ENCODE results near the gene IRF2. TPM values are rescaled to one million over a fixed set of nuclear protein-coding genes. Genes with fewer than 3 reads are reported as not detected.
A peak's percentile ranks its signal among the peaks of the same experiment; 100 is the strongest.

Gene IRF2
- total RNA-seq, 2 experiments from 2014 or later: 48.1 to 50.9 TPM

- Mint-ChIP-seq H3K4me3 (peak overlapping the region; percentile 66), H3K27me3 (no peaks in the 10 kb centered on the region), H3K4me1 (ENCODE audit: low read depth) (peaks cover 88% of the 10 kb centered on the region), H3K27ac (peak overlapping the region; percentile 91), H3K36me3 (peaks cover 36% of the 10 kb centered on the region), H3K9me3 (no peaks in the 10 kb centered on the region)
- CTCF ChIA-PET: interaction anchor here (0.6 to 1.4 kb wide), 5 partner anchors 43 to 153 kb away, joined by 3 to 8 read pairs (median 3); no protein-coding TSS in a partner anchor
- intact Hi-C loops (cut with micrococcal nuclease): loop anchor here (5.0 kb wide), 1 partner anchor 315 kb away; the partner anchor contains the start of gene CENPU
- peak; percentile 64 for DNase-seq
- POLR2A ChIA-PET: interaction anchor here (0.7 to 1.9 kb wide), 10 partner anchors 57 to 317 kb away, joined by 3 to 11 read pairs (median 4); partner anchors contain the start of genes CENPU and IRF2
These were observed 57.2 kb downstream of the IRF2 start for GRCh38 chr4:184416913-184417734.

DNA sequence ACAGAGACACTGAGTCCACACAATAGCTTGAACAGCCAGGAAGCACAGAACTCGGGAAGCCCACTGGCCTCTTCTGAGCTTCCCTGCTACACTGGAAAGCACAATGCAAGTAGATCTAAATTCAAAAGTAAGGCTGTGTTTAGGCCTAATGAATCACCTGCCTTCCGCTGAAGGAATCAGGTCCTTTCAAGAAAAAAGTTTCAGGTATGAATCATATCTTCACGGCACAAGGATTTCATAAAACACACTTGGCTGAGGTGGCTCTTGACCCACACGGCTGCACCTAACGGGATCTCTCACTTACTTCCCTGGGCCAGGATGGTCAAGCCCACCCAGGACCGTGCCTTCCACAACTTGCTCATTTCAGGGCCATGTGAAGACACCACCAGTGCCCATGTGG lies 59.3 kb downstream of the IRF2 start:
- intact Hi-C loops (cut with micrococcal nuclease): loop anchor here (5.0 kb wide), 1 partner anchor 317 kb away; the partner anchor contains the start of gene CENPU
- ChIA-PET POLR2A (no interaction called here), CTCF (interaction anchor here (1.8 kb wide), 1 partner anchor 151 kb away, joined by 17 read pairs; no protein-coding TSS in a partner anchor)
- no peaks in the 10 kb centered on the region for H3K27me3 Mint-ChIP-seq
- H3K36me3 Mint-ChIP-seq: peaks cover 33% of the 10 kb centered on the region
- H3K4me1 Mint-ChIP-seq (ENCODE audit: low read depth): peaks cover 76% of the 10 kb centered on the region
- H3K4me3 Mint-ChIP-seq: no peak overlapping the region
- H3K27ac Mint-ChIP-seq: peak overlapping the region; percentile 59
- DNase-seq: peak; percentile 33
- H3K9me3 Mint-ChIP-seq: no peaks in the 10 kb centered on the region

GRCh38 chr4:184413261-184414046 lies 60.9 kb downstream of the IRF2 start:
- Mint-ChIP-seq H3K4me1 (ENCODE audit: low read depth) (peaks cover 76% of the 10 kb centered on the region), H3K9me3 (no peaks in the 10 kb centered on the region), H3K27ac (peak overlapping the region; percentile 65), H3K4me3 (no peak overlapping the region), H3K27me3 (no peaks in the 10 kb centered on the region), H3K36me3 (peaks cover 34% of the 10 kb centered on the region)
- POLR2A ChIA-PET: no interaction called here
- CTCF ChIA-PET: interaction anchor here (0.7 to 1.8 kb wide), 4 partner anchors 14 to 174 kb away, joined by 3 to 17 read pairs (median 4); no protein-coding TSS in a partner anchor
- intact Hi-C loops (cut with micrococcal nuclease): no loop called here
- DNase-seq: no peak

- intact Hi-C loops (cut with micrococcal nuclease): no loop called here
- ChIA-PET CTCF (interaction anchor here (0.7 kb wide), 1 partner anchor 82 kb away, joined by 4 read pairs; no protein-coding TSS in a partner anchor), POLR2A (interaction anchor here (1.2 kb wide), 1 partner anchor 65 kb away, joined by 3 read pairs; no protein-coding TSS in a partner anchor)
- DNase-seq: no peak
- Mint-ChIP-seq H3K27ac (no peak overlapping the region), H3K9me3 (no peaks in the 10 kb centered on the region), H3K36me3 (peaks cover 40% of the 10 kb centered on the region), H3K4me3 (no peak overlapping the region), H3K27me3 (no peaks in the 10 kb centered on the region), H3K4me1 (ENCODE audit: low read depth) (peaks cover 71% of the 10 kb centered on the region)
These were observed 63.6 kb downstream of the IRF2 start for GRCh38 chr4:184410748-184411147.

DNA sequence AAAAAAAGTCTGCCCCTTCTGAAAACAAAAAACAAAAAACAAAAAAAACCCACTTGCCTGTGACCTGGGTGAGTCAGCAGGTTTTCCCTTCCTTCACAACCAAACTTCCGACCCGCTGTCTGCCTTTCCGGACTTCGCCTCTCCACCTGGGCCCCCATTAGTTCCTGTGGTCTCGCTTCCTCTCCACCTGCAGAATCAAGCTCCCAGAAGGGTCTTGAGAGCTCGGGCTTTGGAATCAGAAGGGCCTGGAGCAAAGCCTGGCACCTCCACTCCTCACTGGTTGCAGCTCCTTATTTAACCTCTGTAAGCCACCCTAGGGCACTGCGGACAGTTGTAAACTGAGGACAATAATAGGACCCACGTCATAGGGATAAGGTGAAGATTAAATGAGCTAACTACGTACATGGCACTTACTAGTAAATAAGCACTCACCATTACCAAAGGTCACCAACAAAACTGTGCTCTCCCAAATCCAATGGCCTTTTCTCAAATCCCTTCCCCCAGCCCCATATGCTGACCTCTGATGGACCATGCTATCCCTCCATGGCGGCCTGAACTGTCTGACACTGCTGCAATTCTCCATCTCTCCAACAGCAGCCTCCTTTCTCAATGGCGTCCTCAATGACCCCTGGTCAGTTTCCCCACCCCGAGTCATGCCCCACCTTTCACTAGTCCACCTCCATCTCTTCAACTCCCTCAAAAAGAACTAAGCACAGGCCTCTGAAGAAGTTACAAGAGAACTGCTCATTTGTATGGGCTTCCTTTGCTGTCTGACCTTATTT lies 64.2 kb downstream of the IRF2 start:
- CTCF ChIA-PET: interaction anchor here (0.7 to 2.2 kb wide), 3 partner anchors 81 to 146 kb away, joined by 3 to 7 read pairs (median 4); no protein-coding TSS in a partner anchor
- Mint-ChIP-seq H3K27me3 (no peaks in the 10 kb centered on the region), H3K36me3 (peaks cover 39% of the 10 kb centered on the region), H3K9me3 (no peaks in the 10 kb centered on the region), H3K4me1 (ENCODE audit: low read depth) (peaks cover 66% of the 10 kb centered on the region), H3K27ac (peak overlapping the region; percentile 70), H3K4me3 (no peak overlapping the region)
- DNase-seq: peak; percentile 49
- intact Hi-C loops (cut with micrococcal nuclease): no loop called here
- POLR2A ChIA-PET: interaction anchor here (0.6 to 2.7 kb wide), 4 partner anchors 11 to 127 kb away, joined by 3 to 10 read pairs (median 4); no protein-coding TSS in a partner anchor

DNA sequence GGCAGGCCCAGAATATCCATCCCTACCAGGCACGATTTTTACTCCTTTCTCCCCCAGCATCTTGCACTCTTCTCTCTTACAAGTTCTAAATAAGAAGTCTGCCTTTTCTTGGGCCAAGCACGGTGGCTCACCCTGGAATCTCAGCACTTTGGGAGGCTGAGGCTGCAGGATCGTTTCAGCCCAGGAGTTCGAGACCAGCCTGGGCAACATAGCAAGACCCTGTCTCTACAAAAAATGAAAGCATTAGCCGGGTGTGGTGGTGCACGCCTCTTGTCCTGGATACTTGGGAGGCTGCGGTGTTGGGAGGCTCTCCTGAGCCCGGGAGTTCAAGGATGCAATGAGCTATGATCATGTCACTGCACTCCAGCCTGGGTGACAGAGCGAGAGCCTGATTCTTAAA lies 64.8 kb downstream of the IRF2 start:
- no peaks in the 10 kb centered on the region for H3K27me3 Mint-ChIP-seq
- no peak overlapping the region for H3K4me3 Mint-ChIP-seq
- peaks cover 60% of the 10 kb centered on the region for H3K4me1 Mint-ChIP-seq (ENCODE audit: low read depth)
- no peaks in the 10 kb centered on the region for H3K9me3 Mint-ChIP-seq
- no peak for DNase-seq
- intact Hi-C loops (cut with micrococcal nuclease): no loop called here
- ChIA-PET POLR2A (interaction anchor here (0.6 to 2.7 kb wide), 3 partner anchors 11 to 128 kb away, joined by 3 to 10 read pairs (median 4); no protein-coding TSS in a partner anchor), CTCF (interaction anchor here (1.7 to 2.2 kb wide), 2 partner anchors 107 to 145 kb away, joined by 3 to 7 read pairs; no protein-coding TSS in a partner anchor)
- peak overlapping the region; percentile 57 for H3K27ac Mint-ChIP-seq
- H3K36me3 Mint-ChIP-seq: peaks cover 40% of the 10 kb centered on the region

- POLR2A ChIA-PET: interaction anchor here (0.8 to 2.7 kb wide), 3 partner anchors 12 to 105 kb away, joined by 3 to 10 read pairs (median 4); no protein-coding TSS in a partner anchor
- intact Hi-C loops (cut with micrococcal nuclease): no loop called here
- Mint-ChIP-seq H3K9me3 (no peaks in the 10 kb centered on the region), H3K27me3 (no peaks in the 10 kb centered on the region), H3K27ac (peak overlapping the region; percentile 64), H3K36me3 (peaks cover 41% of the 10 kb centered on the region), H3K4me3 (no peak overlapping the region), H3K4me1 (ENCODE audit: low read depth) (peaks cover 55% of the 10 kb centered on the region)
- CTCF ChIA-PET: interaction anchor here (0.6 to 2.2 kb wide), 5 partner anchors 12 to 145 kb away, joined by 3 to 7 read pairs (median 3); no protein-coding TSS in a partner anchor
- no peak for DNase-seq
These were observed 65.7 kb downstream of the IRF2 start for GRCh38 chr4:184408684-184409081.

GRCh38 chr4:184408021-184408683 lies 66.2 kb downstream of the IRF2 start:
- intact Hi-C loops (cut with micrococcal nuclease): no loop called here
- peaks cover 40% of the 10 kb centered on the region for H3K36me3 Mint-ChIP-seq
- H3K27me3 Mint-ChIP-seq: no peaks in the 10 kb centered on the region
- no peak overlapping the region for H3K4me3 Mint-ChIP-seq
- no peak for DNase-seq
- POLR2A ChIA-PET: interaction anchor here (0.8 to 2.7 kb wide), 3 partner anchors 13 to 106 kb away, joined by 3 to 10 read pairs (median 4); no protein-coding TSS in a partner anchor
- peaks cover 54% of the 10 kb centered on the region for H3K4me1 Mint-ChIP-seq (ENCODE audit: low read depth)
- CTCF ChIA-PET: interaction anchor here (0.9 to 2.2 kb wide), 4 partner anchors 12 to 144 kb away, joined by 3 to 7 read pairs (median 3); no protein-coding TSS in a partner anchor
- H3K9me3 Mint-ChIP-seq: no peaks in the 10 kb centered on the region
- peak overlapping the region; percentile 64 for H3K27ac Mint-ChIP-seq

GRCh38 chr4:184406958-184407391 lies 67.4 kb downstream of the IRF2 start:
- peaks cover 44% of the 10 kb centered on the region for H3K36me3 Mint-ChIP-seq
- H3K27ac Mint-ChIP-seq: no peak overlapping the region
- no peaks in the 10 kb centered on the region for H3K27me3 Mint-ChIP-seq
- H3K4me3 Mint-ChIP-seq: no peak overlapping the region
- ChIA-PET CTCF (interaction anchor here (1.3 kb wide), 1 partner anchor 124 kb away, joined by 3 read pairs; no protein-coding TSS in a partner anchor), POLR2A (no interaction called here)
- H3K4me1 Mint-ChIP-seq (ENCODE audit: low read depth): peaks cover 54% of the 10 kb centered on the region
- DNase-seq: no peak
- intact Hi-C loops (cut with micrococcal nuclease): no loop called here
- no peaks in the 10 kb centered on the region for H3K9me3 Mint-ChIP-seq

DNA sequence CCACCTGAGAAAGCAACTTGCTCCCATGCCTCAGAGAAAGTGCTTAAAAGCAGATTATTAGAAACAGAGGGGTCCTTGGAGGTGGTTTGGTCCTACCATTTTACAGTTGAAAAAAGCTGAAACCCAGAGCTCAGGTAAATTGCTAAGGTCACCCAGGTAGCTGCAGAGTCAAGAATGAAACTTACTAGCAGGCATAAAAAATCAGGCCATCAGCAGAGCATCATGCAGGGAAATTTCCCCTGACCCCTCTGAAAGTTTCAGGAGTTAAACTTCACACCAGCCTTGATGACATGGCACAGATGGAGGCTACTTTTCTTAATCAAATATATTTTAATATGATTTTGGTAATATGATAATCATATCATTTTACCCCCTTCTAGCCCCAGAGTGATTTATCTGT lies 70.3 kb downstream of the IRF2 start:
- peaks cover 54% of the 10 kb centered on the region for H3K36me3 Mint-ChIP-seq
- CTCF ChIA-PET: no interaction called here

More for the DNA sequence above, 70.3 kb downstream of the IRF2 start:
- intact Hi-C loops (cut with micrococcal nuclease): no loop called here
- Mint-ChIP-seq H3K4me1 (ENCODE audit: low read depth) (peaks cover 53% of the 10 kb centered on the region), H3K27ac (no peak overlapping the region), H3K4me3 (no peak overlapping the region), H3K9me3 (no peaks in the 10 kb centered on the region), H3K27me3 (no peaks in the 10 kb centered on the region)
- DNase-seq: no peak
- POLR2A ChIA-PET: no interaction called here

All from activated CD4-positive, alpha-beta memory T cell treated with anti-CD3 and anti-CD28 coated beads for 36 hours (primary cell).